ENCODE measurements around the gene ZSCAN16. TPM values are rescaled to one million over a fixed set of nuclear protein-coding genes. Genes with fewer than 3 reads are reported as not detected.

The ZSCAN16 gene
- total and polyA plus RNA-seq, 10 of the 15 experiments (the other 5 are each of a cell fraction or from before 2014, with no cell fraction given), result 4.6 to 13.8 (median 10.3) TPM

- RAD21 ChIA-PET (ENCODE audit: unreplicated experiment), result interaction anchor here (0.9 to 1.5 kb wide), 2 partner anchors 25 to 195 kb away, joined by 3 to 5 read pairs; no protein-coding TSS in a partner anchor
- ATAC-seq (peak; percentile 100), FAIRE-seq (peak; percentile 74), DNase-seq (ENCODE audit: low read depth, low spot score) (peak; percentile 40)
- Histone ChIP-seq H4K20me1 (ENCODE audit: control insufficient read depth, insufficient read depth) (no peaks in the 10 kb centered on the region), H3K27ac (ENCODE audit: control insufficient read depth, insufficient read depth) (no peak overlapping the region), H3K4me2 (ENCODE audit: control insufficient read depth, insufficient read depth) (peak overlapping the region; percentile 83), H3K4me3 (peak overlapping the region; percentile 61), H3K9me3 (replicated peaks; ENCODE audit: control insufficient read depth, insufficient read depth, low read length) (peaks cover 1% of the 10 kb centered on the region; the same call in 2 of the 3 replicates), H3K27me3 (replicated peaks in 1 of 2; ENCODE audit: control insufficient read depth in 2 of 2, insufficient read depth in 2 of 2, low read length in 1 of 2) (no peaks in the 10 kb centered on the region), H3K9ac (ENCODE audit: control insufficient read depth, insufficient read depth, low read length) (peak overlapping the region; percentile 64; the same call in 1 of the 2 replicates), H3K36me3 (ENCODE audit: control insufficient read depth in 2 of 2, insufficient read depth in 2 of 2, low read length in 1 of 2) (no peaks in the 10 kb centered on the region; a peak in 1 of 4 replicates), H2AFZ (ENCODE audit: control insufficient read depth, low read depth, low read length) (peak overlapping the region; percentile 95), H3K4me1 (ENCODE audit: control insufficient read depth, insufficient read depth, low read length) (no peaks in the 10 kb centered on the region), H3K79me2 (ENCODE audit: control insufficient read depth, insufficient read depth, low read length) (no peaks in the 10 kb centered on the region)
- SMC1A ChIA-PET (ENCODE audit: uncharacterized antibody, unreplicated experiment), result interaction anchor here (0.8 to 1.0 kb wide), 3 partner anchors 20 to 105 kb away, joined by 3 to 4 read pairs (median 3); partner anchors contain the start of genes ZKSCAN8 and ZSCAN26
- BruUV-seq (replicated peaks), result no TSS peak
- POLR2A ChIA-PET, result interaction anchor here (1.2 kb wide), 1 partner anchor 25 kb away, joined by 3 read pairs; no protein-coding TSS in a partner anchor
- 26% methylated on average over 26 of the region's 32 CpGs for WGBS (ENCODE audit: insufficient coverage, insufficient replicate concordance, low lambda C conversion rate, missing lambda C conversion rate)
- in situ Hi-C loops (cut with MboI), result no loop called here
- intact Hi-C loops (cut with micrococcal nuclease; ENCODE audit: unreplicated experiment), result no loop called here
- CTCF ChIA-PET, result interaction anchor here (0.6 to 1.0 kb wide), 3 partner anchors 57 to 162 kb away, joined by 3 to 4 read pairs (median 3); no protein-coding TSS in a partner anchor
- TF ChIP-seq RELA (IDR thresholded peaks at IDR 0.05; ENCODE audit: borderline replicate concordance, partially characterized antibody) (no peak), YBX1 (IDR thresholded peaks at IDR 0.05) (no peak), NKRF (conservative IDR thresholded peaks at IDR 0.05) (no peak), E2F8 (IDR thresholded peaks at IDR 0.05; ENCODE audit: low read depth, partially characterized antibody) (no peak), ZNF24 (IDR thresholded peaks at IDR 0.05) (no peak), HDAC2 (IDR thresholded peaks at IDR 0.05) (no peak), POLR2AphosphoS5 (IDR thresholded peaks at IDR 0.05; ENCODE audit: low read length) (peak; percentile 90), ZNF217 (IDR thresholded peaks at IDR 0.05) (no peak), ATF7 (IDR thresholded peaks at IDR 0.05; ENCODE audit: low read depth) (no peak), BACH1 (IDR thresholded peaks at IDR 0.05; ENCODE audit: borderline replicate concordance) (peak; percentile 35; the same call in 1 of the 2 replicates), PAX8 (IDR thresholded peaks at IDR 0.05) (no peak), ZNF274 (IDR thresholded peaks at IDR 0.05; ENCODE audit: insufficient read depth, insufficient read length) (no peak), CHD1 (IDR thresholded peaks at IDR 0.05; ENCODE audit: low read depth, low read length) (no peak), SMAD1 (IDR thresholded peaks at IDR 0.05; ENCODE audit: low read depth, partially characterized antibody) (no peak), CBX3 (IDR thresholded peaks at IDR 0.05; ENCODE audit: borderline replicate concordance, low read depth) (no peak), GATAD2B (conservative IDR thresholded peaks at IDR 0.05; ENCODE audit: low read depth) (no peak), PAX5 (IDR thresholded peaks at IDR 0.05; ENCODE audit: borderline replicate concordance, low read depth, low read length) (no peak), ETV6 (conservative IDR thresholded peaks at IDR 0.05 in 1 of 2, IDR thresholded peaks at IDR 0.05 in 1 of 2; ENCODE audit: borderline replicate concordance in 1 of 2, low read depth in 1 of 2) (no peak), SPI1 (IDR thresholded peaks at IDR 0.05; ENCODE audit: borderline replicate concordance, insufficient read depth, low read depth, low read length) (peak; percentile 26; the same call in 1 of the 2 replicates)
Measured at GRCh38 chr6:28161410-28162079, 37.1 kb downstream of the ZSCAN16 start.

Data from GM12878 (cell line).